Activated T-helper 1 cell treated with anti-CD3 and anti-CD28 coated beads, Interleukin-12 subunit alpha, Interleukin-12 subunit beta, Interleukin-2, Interleukin-4 antibody, amounts not matched to agents 30 ng/mL and 10 ng/mL and 1 ng/mL, durations not matched to agents 14 hours and 24 hours and 36 hours (primary cell): ENCODE results near the gene NUP98. TPM values are rescaled to one million over a fixed set of nuclear protein-coding genes. Genes with fewer than 3 reads are reported as not detected.
"Not testable (repeated sequence)": the region's sequence is repeated elsewhere in the genome, so short reads cannot be mapped to it uniquely, and the experiment has no call there.

Experiments
- DNase-seq: peaks from one replicate; pipeline ENCODE4 v3.0.0; 2021; ENCODE audit warnings: low spot score
- H3K27ac Mint-ChIP-seq: one replicate; pipeline ENCODE4 v1.8.0; 2021; ENCODE audit warnings: mild to moderate bottlenecking, mixed read lengths
- H3K27me3 Mint-ChIP-seq: one replicate; pipeline ENCODE4 v1.8.0; 2022; ENCODE audit warnings: mild to moderate bottlenecking, moderate library complexity, mixed read lengths; ENCODE audit not compliant: insufficient read depth
- H3K36me3 Mint-ChIP-seq: one replicate; pipeline ENCODE4 v1.8.0; 2021; ENCODE audit warnings: low read depth, mixed read lengths
- H3K4me1 Mint-ChIP-seq: one replicate; pipeline ENCODE4 v1.8.0; 2021; ENCODE audit warnings: low read depth, mixed read lengths
- H3K4me3 Mint-ChIP-seq: one replicate; pipeline ENCODE4 v1.8.0; 2021; ENCODE audit warnings: mild to moderate bottlenecking, moderate library complexity, mixed read lengths
- H3K9me3 Mint-ChIP-seq: one replicate; pipeline ENCODE4 v1.8.0; 2021; ENCODE audit warnings: mixed read lengths
- intact Hi-C: fragments of 100-400 bp; cut with micrococcal nuclease; formaldehyde crosslinking; loops from one replicate; pipeline ENCODE4 v1.15.1; 2024
- total RNA-seq: library from RNA; stranded (reverse); gene quantifications from 2 replicates; pipeline ENCODE4 v1.2.3, GENCODE V29; 2022

Gene NUP98
- total RNA-seq, 1 donor from 2014 or later = 122 TPM

DNA sequence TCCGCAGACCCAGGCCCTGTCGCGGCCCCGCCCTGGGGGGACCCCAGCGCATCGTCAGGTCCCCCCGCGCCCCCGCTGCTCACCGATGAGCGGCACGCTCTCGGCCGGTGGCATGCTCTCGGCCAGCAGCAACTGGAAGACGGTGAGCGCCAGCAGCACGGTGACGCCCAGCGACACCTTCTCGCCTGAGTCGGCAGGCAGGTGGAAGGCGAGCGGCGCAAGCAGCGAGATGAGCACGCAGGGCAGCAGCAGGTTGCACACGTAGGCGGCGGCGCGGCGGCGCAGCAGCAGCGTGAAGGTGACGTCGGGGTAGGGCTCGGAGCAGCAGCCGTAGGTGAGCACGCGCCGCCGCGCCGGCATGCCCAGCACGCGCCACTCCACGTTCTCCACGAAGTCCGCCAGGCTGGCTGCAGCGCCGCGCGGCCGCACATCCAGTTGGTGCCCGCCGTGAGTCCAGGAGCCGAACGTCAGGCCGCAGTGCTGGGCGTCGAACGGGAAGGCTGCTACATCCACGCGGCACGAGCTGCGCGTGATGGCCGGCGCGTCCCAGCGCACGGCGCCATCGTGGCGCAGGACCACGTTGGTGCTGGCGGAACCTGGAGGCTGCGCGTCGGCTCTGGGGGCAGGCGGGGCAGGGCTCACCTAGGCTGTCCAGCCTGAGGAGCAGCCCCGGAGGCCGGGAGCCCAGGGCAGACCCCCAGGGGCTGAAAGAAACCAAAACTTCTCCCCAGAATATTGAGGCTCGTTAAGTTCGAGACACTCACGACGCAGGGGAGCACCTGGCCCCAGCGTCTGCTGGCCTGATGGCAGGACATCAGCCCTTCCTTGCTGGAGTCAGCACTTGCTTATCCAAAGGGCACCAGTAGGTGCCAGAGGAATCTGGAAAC is 130.0 kb downstream of the NUP98 start:
- Mint-ChIP-seq H3K4me3 (no peak overlapping the region), H3K4me1 (no peaks in the 10 kb centered on the region), H3K9me3 (no peaks in the 10 kb centered on the region), H3K36me3 (peaks cover 15% of the 10 kb centered on the region), H3K27ac (no peak overlapping the region), H3K27me3 (no peaks in the 10 kb centered on the region)
- intact Hi-C loops = no loop called here
- no peak for DNase-seq

DNA sequence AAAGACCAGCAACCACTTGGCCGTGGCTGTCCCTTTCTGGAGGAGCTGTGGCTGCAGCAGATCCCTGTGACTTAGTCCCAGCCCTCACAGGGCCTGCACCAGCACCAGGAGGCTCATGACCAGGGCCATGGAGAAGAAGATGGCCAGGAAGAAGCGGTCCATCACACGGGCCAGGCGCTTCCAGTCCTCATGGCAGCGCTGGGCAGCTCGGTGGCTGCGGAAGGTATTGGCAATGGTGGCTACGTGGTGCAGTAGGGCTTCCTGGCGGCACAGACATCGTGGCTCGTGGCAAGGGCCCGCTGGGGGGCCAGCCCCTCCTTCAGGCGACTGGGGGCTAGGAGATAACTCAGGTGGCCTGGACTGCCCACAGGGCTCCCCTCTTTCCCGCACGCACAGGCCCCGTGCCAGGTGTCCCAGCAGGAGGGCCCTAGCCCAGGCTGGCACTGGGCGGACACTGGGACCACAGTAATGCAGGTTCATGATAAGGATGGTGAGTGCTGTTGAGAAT is 131.3 kb downstream of the NUP98 start:
- Mint-ChIP-seq H3K9me3 (no peaks in the 10 kb centered on the region), H3K36me3 (peaks cover 15% of the 10 kb centered on the region), H3K4me1 (no peaks in the 10 kb centered on the region), H3K4me3 (no peak overlapping the region), H3K27me3 (no peaks in the 10 kb centered on the region), H3K27ac (no peak overlapping the region)
- intact Hi-C loops = no loop called here
- no peak for DNase-seq

DNA sequence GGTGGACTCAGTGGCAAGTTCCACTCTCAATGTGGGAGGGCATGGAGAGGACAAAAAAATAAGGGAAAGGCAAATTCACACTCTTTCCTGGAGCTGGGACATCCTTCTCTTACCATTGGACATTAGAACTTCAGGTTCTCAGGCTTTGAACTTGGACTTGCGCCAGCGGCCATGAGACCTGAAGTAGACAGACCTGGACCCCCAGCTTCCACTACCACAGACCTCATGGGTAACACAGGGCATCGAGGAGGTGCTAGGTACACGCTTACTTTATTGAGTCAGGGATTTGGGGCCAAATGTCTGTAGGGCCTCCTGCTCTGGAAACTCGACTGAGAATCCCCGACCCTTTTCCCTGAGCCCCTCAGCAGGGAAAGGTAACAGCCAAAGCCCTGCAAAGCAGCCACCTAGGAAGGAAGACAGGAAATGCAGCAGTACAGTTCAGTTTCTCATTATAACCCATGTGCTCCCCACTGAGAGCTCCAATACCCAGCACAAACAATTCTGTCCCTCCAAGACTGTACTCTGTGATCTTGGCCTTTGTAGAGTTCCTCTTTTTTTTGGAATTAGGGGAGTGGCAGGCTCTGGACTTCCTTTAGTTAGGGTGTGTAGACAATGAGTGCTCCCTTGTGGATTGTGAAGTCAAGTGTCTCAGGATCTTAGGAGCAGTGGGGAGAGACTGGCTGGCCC is 131.9 kb downstream of the NUP98 start:
- Mint-ChIP-seq H3K4me1 (no peaks in the 10 kb centered on the region), H3K27ac (no peak overlapping the region), H3K9me3 (no peaks in the 10 kb centered on the region), H3K36me3 (peaks cover 15% of the 10 kb centered on the region), H3K4me3 (no peak overlapping the region), H3K27me3 (no peaks in the 10 kb centered on the region)
- intact Hi-C loops = no loop called here
- no peak for DNase-seq

DNA sequence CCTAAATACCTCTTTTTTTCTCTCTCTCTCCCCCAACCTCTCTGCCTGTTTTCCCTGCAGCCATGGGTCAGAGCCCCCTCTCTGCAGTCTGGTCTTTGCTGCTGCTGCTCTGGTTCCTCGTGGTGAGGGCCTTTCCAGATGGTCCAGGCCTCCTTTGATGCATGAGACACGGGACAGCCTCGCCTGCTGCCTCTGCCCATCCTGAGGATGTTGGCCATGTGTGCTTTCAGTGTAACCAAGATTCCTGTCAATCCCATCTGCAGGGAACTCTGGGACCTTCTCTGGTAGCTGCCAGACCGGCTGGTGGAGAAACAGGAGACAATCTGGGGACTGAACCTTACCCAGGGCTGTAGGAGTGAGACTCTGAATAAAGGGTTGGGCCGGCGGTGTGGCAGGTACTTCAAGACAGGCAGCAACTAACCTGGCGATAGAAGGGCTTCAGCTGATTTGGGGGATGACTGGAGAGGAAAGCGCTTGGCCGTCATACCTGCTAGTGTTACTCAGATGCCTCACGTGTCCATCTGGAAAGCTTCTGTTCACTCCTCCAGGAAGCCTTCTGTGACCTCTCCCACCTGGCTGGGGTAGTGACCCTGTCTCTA is 133.2 kb downstream of the NUP98 start:
- Mint-ChIP-seq H3K4me1 (no peaks in the 10 kb centered on the region), H3K4me3 (no peak overlapping the region), H3K9me3 (no peaks in the 10 kb centered on the region), H3K27ac (no peak overlapping the region), H3K27me3 (no peaks in the 10 kb centered on the region), H3K36me3 (peaks cover 13% of the 10 kb centered on the region)
- intact Hi-C loops = no loop called here
- no peak for DNase-seq

DNA sequence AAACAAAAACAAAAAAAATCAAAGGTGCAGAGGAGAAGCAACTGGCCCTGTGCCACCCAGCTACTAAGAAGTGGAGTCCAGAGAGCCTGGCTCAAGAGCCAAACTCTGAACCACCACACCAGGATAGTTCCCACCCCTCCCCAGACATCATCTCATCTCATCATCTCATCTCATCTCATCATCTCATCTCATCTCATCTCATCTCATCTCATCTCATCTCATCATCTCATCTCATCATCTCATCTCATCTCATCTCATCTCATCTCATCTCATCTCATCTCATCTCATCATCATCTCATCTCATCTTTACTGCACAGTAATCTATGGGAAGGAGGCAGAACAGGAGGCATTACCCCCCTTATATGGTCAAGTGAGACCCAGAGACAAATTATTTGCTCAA is 134.5 kb downstream of the NUP98 start:
- H3K9me3 Mint-ChIP-seq = no peaks in the 10 kb centered on the region
- H3K36me3 Mint-ChIP-seq = peaks cover 10% of the 10 kb centered on the region
- H3K27ac Mint-ChIP-seq = peak overlapping the region; percentile 1
- no peak overlapping the region for H3K4me3 Mint-ChIP-seq
- no peaks in the 10 kb centered on the region for H3K4me1 Mint-ChIP-seq
- intact Hi-C loops = no loop called here
- DNase-seq = no peak
- no peaks in the 10 kb centered on the region for H3K27me3 Mint-ChIP-seq

DNA sequence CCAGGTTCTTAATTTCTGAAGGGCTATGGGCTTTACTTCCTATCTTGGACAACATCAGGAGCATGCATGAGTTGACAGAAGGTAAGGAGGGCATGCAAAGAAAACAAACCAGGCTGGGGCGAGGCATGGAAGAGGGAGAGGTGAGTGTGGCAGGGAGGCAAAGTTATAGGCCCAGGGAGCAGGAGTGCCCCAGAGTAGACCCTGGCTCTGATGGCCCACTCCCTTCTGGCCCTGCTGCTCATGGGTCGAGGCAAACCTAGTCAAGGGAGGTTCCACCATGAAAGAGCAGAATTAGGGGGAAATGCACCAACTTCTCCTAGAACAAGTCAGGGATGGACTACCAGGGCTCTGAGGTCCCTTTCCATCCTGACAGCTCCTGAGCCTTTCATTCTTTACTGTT is 136.4 kb downstream of the NUP98 start:
- H3K4me1 Mint-ChIP-seq = no peaks in the 10 kb centered on the region
- no peaks in the 10 kb centered on the region for H3K9me3 Mint-ChIP-seq
- DNase-seq = no peak
- H3K27me3 Mint-ChIP-seq = no peaks in the 10 kb centered on the region
- no peak overlapping the region for H3K27ac Mint-ChIP-seq
- no peak overlapping the region for H3K4me3 Mint-ChIP-seq
- peaks cover 10% of the 10 kb centered on the region for H3K36me3 Mint-ChIP-seq
- intact Hi-C loops = no loop called here

DNA sequence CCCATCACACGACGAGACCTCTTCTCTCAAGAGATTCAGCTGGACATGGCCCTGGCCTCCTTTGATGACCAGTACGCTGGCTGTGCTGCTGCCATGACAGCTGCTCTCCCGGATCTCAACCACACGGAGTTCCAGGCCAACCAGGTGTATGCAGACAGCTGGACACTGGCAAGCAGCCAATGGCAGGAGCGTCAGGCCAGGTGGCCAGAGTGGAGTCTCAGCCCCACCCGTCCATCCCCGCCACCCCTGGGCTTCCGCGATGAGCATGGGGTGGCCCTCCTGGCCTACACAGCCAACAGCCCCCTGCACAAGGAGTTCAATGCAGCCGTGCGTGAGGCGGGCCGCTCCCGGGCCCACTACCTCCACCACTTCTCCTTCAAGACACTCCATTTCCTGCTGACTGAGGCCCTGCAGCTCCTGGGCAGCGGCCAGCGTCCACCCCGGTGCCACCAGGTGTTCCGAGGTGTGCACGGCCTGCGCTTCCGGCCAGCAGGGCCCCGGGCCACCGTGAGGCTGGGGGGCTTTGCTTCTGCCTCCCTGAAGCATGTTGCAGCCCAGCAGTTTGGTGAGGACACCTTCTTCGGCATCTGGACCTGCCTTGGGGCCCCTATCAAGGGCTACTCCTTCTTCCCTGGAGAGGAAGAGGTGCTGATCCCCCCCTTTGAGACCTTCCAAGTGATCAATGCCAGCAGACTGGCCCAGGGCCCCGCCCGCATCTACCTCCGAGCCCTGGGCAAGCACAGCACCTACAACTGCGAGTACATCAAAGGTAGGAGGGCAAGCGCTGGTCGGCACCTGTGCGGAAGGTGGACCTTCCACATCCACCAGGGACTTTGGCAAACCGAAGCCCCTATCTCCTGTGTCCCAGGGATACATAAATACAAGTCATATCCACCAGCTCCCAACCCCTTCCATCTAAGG is 137.5 kb downstream of the NUP98 start:
- intact Hi-C loops = no loop called here
- H3K27ac Mint-ChIP-seq = no peak overlapping the region
- H3K4me1 Mint-ChIP-seq = no peaks in the 10 kb centered on the region
- H3K36me3 Mint-ChIP-seq = peaks cover 7% of the 10 kb centered on the region
- no peak for DNase-seq
- no peak overlapping the region for H3K4me3 Mint-ChIP-seq
- peaks cover 9% of the 10 kb centered on the region for H3K27me3 Mint-ChIP-seq
- H3K9me3 Mint-ChIP-seq = no peaks in the 10 kb centered on the region

DNA sequence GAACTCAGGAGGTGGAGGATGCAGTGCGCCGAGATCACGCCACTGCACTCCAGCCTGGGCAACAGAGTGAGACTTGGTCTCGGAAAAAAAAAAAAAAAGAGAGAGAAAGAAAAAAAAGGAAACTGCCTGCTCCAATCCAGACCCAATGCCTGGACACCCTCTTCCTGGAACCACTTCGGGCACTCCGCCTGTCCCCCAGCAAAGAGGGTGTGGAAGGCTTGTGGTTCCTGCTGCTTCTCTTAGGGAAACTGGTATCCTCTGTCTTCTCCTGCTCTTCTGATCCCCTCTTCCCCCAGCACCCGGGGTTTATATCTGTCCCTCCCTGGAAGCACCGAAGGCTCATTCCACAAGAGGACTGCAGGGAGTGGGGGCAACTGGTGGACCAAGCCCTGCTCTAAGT is 139.1 kb downstream of the NUP98 start:
- Mint-ChIP-seq H3K9me3 (no peaks in the 10 kb centered on the region), H3K4me3 (no peak overlapping the region), H3K36me3 (peaks cover 2% of the 10 kb centered on the region), H3K4me1 (no peaks in the 10 kb centered on the region), H3K27ac (no peak overlapping the region), H3K27me3 (peaks cover 9% of the 10 kb centered on the region)
- intact Hi-C loops = no loop called here
- no peak for DNase-seq

DNA sequence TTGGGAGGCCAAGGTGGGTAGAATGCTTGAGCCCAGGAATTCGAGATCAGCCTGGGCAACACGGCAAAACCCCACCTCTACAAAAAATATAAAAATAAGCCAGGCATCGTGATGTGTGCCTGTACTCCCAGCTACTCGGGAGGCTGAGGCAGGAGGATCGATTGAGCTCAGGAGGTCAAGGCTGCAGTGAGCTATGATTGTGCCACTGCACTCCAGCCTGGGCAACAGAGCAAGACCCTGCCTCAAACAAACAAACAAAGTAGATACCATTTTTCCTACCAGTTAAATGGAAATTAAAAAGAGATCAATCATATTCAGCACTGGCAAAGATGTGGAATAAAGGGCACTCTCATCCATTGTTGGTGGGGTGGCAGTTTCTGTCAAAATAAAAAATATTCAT is 140.0 kb downstream of the NUP98 start:
- H3K9me3 Mint-ChIP-seq, H3K36me3 Mint-ChIP-seq, DNase-seq, H3K4me1 Mint-ChIP-seq, intact Hi-C loops, H3K27me3 Mint-ChIP-seq, H3K27ac Mint-ChIP-seq, H3K4me3 Mint-ChIP-seq: not testable (repeated sequence)

DNA sequence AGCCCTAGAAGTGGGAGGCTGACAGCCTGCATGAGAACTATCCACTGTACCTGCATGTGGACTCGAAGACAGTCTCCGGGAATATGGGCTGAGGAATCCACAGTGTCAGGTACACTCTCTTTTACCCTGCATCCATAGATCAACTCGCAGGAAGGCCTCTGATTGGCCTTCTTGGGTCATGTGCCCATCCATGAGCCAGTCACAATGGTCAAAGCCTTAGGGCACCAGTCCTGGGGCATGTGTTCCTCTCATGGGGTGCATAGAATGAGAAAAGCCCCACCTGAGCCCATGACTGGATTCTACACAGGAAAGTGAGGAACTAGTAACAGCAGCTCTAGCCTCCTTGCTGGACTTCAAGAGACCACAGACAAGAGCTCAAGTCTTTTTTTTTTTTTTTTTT is 141.8 kb downstream of the NUP98 start:
- H3K4me1 Mint-ChIP-seq = no peaks in the 10 kb centered on the region
- H3K9me3 Mint-ChIP-seq = no peaks in the 10 kb centered on the region
- H3K27ac Mint-ChIP-seq = no peak overlapping the region
- H3K36me3 Mint-ChIP-seq = no peaks in the 10 kb centered on the region
- H3K27me3 Mint-ChIP-seq = peaks cover 13% of the 10 kb centered on the region
- intact Hi-C loops = no loop called here
- DNase-seq = no peak
- no peak overlapping the region for H3K4me3 Mint-ChIP-seq

DNA sequence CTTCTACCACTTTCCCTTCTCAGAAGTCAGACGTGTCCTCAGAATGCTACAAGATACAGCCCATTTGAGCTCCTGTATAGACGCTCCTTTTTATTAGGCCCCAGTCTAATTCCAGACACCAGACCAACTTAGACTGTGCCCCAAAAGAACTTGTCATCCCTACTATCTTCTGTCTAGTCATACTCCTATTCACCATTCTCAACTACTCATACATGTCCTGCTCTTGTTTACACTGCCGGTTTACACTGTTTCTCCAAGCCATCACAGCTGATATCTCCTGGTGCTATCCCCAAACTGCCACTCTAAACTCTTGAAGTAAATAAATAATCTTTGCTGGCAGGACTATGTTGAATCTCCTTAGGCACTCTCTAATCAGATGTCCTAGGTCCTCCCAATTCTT is 144.8 kb downstream of the NUP98 start:
- H3K4me1 Mint-ChIP-seq, DNase-seq, H3K4me3 Mint-ChIP-seq, H3K36me3 Mint-ChIP-seq, intact Hi-C loops, H3K9me3 Mint-ChIP-seq, H3K27ac Mint-ChIP-seq: not testable (repeated sequence)
- H3K27me3 Mint-ChIP-seq = peaks cover 20% of the 10 kb centered on the region

DNA sequence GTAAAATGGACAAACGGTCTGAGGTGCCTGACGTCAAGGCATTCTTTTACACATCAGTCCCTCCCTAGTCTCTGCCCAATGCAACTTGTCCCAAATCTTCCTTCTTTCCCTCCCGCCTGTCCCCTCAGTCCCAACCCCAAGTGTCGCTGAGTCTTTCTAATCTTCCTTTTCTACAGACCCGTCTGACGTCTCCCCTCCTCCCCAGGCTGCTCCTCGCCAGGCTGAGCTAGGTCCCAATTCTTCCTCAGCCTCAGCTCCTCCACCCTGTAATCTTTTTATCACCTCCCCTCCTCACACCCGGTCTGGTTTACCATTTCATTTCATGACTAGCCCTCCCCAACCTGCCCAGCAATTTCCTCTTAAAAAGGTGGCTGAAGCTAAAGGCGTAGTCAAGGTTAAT is 148.0 kb downstream of the NUP98 start:
- intact Hi-C loops, H3K36me3 Mint-ChIP-seq: not testable (repeated sequence)
- H3K27me3 Mint-ChIP-seq = peaks cover 14% of the 10 kb centered on the region

More for the DNA sequence above, 148.0 kb downstream of the NUP98 start:
- H3K9me3 Mint-ChIP-seq, DNase-seq, H3K27ac Mint-ChIP-seq, H3K4me3 Mint-ChIP-seq, H3K4me1 Mint-ChIP-seq: not testable (repeated sequence)
